Prostate gland (tissue), 2 donors: Measurements from ENCODE around the gene CLDN2.

Source experiments
- POLR2A ChIP-seq: fragments of 450-650 bp; IDR thresholded peaks from one replicate; pipeline ENCODE4 v1.6.1; 2016; ENCODE audit warnings: antibody characterized with exemption, mild to moderate bottlenecking
- TF ChIP-seq, protein P1 (sequence below), 4 experiments: fragments of 200-600 bp in 2 of 4; fragments of 450-650 bp in 2 of 4; sonication (generic) in 2 of 4; IDR thresholded peaks; 1 replicate in 3 of 4; 2 replicates in 1 of 4; pipeline ENCODE4 v1.5.1; 2016 to 2019; ENCODE audit warnings: antibody characterized with exemption in 4 of 4, mild to moderate bottlenecking in 2 of 4, moderate library complexity in 2 of 4

DNA sequence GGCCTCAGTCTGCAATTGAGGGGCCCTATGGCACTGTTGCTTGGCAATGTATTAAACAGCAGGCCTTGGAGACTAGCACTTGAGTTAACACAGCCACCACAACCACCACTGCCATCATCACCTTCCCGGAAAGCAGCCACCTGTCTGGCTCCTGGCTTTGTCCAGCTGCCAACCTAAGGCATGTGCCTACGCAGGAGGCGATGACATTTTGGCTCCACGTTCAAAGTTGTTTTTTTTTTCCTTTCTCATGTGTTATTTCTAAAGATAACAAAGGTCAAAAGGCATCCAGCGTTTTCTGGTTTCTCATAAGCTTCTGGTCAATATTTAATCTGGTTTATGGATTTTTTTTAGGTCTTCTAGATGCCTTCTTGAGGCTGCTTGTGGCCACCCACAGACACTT is 7.5 kb downstream of the CLDN2 start:
- TF ChIP-seq, protein P1, sequence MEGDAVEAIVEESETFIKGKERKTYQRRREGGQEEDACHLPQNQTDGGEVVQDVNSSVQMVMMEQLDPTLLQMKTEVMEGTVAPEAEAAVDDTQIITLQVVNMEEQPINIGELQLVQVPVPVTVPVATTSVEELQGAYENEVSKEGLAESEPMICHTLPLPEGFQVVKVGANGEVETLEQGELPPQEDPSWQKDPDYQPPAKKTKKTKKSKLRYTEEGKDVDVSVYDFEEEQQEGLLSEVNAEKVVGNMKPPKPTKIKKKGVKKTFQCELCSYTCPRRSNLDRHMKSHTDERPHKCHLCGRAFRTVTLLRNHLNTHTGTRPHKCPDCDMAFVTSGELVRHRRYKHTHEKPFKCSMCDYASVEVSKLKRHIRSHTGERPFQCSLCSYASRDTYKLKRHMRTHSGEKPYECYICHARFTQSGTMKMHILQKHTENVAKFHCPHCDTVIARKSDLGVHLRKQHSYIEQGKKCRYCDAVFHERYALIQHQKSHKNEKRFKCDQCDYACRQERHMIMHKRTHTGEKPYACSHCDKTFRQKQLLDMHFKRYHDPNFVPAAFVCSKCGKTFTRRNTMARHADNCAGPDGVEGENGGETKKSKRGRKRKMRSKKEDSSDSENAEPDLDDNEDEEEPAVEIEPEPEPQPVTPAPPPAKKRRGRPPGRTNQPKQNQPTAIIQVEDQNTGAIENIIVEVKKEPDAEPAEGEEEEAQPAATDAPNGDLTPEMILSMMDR (IDR thresholded peaks at IDR 0.05), result no peak
- TF ChIP-seq POLR2A, result no peak
